ENCODE results near the gene RNF215.

RNF215 gene

DNA sequence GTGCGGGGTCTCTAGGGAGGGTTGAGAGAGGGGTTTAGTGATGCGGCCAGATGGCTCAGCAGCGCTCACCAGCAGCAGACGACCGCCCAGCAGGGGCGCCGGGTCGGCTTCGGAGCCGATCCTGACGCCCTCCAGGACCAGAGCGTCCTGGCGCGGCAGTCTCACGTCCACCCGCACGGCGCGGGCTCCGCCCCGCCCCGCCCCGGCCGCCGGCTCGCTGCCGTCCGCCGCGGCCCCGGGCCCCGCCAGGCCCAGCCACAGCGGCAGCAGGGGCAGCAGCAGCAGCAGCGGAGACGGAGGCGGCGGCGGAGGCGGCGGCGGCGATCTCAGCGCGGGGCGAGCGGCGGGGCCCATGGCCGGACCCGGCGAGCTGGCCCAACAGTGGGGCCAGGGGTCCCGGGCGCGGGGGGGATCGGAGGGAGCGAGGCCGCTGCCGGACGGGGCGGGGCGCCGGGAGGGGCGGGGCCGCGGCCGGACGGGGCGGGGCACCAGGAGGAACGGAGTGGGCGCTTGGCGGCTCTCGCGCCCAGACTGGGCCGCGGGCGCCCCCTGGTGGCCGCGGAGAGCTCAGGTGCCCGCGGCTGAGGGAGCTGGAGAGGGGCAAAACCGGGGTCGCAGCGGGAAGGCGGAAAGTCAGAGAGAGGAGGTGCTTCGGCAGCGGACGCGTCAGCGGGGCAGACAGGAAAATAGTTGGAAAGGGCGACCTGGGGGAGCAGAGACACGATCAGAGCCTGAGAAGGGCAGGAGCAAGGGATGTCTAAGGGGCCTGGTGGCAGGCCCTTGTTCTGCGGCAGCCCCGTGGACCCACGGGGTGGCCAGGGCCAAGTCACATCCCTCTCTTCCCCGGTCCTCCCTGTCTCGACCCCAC is at the start of gene RNF215:
RNF215 (minus strand) TSS at position 452 of the 868 bp plus-strand sequence; CDS start at position 354, 98 bp downstream.
- DNase-seq (ENCODE audit: low read depth in 2 of 2) = peak; percentile 67 to 70

GRCh38 chr22:30436196-30436595 is 49.0 kb upstream of the RNF215 start:
- no peak for DNase-seq (ENCODE audit: low read depth in 2 of 2)

DNA sequence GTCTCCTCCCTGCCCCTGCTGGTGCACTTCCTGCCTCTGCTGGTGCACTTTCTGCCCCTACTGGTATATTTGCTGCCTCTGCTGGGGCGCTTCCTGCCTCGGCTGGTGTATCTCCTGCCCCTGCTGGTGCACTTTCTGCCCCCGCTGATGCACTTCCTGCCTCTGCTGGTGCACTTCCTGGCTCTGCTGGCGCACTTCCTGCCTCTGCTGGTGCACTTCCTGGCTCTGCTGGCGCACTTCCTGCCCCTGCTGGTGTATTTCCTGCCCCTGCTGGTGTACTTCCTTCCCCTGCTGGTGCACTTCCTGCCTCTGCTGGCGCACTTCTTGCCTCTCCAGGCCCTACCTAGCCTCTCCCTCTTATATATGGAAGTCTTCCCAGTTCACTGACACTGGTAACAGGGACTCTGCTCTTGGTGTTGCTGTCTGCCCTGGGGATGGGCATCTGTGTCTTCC is 48.5 kb upstream of the RNF215 start:
- peak; percentile 46 to 67 for DNase-seq (ENCODE audit: low read depth in 2 of 2)

DNA sequence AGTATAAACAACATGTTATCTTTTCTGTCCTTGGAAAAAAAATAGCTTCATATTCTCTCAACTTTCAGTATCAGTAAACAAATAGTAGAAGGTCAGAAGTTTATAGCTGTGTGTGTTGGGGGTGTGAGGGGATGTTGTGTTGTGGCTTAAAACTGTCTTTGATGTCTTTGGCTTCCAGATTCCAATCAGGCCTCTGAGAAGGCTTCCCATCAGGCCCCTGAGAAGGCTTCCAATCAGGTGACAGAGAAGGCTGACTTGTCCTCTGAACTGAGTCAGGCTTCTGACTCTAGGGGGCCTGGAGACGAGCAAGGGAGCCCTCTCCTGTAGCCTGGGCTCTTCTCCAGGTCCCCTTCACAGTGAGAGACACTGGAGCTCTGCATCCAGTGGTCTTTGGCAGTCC is 47.6 kb upstream of the RNF215 start:
- no peak for DNase-seq (ENCODE audit: low read depth in 2 of 2)

DNA sequence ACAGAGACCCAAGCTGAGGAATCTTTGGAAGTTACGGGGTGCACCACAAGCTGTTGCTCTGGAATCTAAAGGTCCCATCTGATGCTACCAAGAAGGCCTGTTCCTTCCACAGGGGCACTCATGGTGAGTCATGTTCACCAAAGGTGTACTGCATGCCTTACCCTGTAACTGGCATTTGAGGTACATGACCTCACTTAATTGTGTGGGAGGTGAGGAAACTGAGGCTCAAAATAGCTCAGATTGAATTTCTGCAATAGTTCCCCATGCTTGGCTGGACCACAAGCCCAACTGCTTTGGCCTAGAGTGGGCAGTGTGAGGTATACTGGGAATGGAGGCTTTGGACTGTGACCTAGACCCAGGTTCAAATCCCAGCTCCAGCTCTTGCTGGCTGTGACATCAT is 46.6 kb upstream of the RNF215 start:
- DNase-seq (ENCODE audit: low read depth in 2 of 2) = no peak

GRCh38 chr22:30433227-30433626 is 46.0 kb upstream of the RNF215 start:
- no peak for DNase-seq (ENCODE audit: low read depth in 2 of 2)

- no peak for DNase-seq (ENCODE audit: low read depth in 2 of 2)
Measured at GRCh38 chr22:30432520-30432919, 45.3 kb upstream of the RNF215 start.

GRCh38 chr22:30432096-30432495 is 44.9 kb upstream of the RNF215 start:
- DNase-seq (ENCODE audit: low read depth in 2 of 2) = no peak

DNA sequence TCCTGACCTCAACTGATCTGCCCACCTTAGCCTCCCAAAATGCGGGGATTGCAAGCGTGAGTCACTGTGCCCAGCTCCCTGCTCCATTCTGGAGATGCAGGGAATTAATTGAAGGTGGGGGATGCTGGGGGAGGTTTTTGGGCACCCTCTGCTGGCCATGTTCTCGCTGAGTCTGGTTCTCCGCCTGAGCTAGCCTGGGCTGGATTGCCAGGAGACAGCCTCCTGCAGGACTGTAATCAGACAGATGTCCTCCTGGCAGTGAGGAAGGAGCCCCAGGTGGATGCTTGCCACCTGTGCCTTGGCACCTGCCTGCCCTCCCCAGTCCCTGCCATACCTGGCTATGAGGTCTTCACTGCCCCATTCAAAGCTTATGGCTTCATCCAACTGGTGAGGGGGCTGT is 43.7 kb upstream of the RNF215 start:
- DNase-seq (ENCODE audit: low read depth in 2 of 2) = no peak

DNA sequence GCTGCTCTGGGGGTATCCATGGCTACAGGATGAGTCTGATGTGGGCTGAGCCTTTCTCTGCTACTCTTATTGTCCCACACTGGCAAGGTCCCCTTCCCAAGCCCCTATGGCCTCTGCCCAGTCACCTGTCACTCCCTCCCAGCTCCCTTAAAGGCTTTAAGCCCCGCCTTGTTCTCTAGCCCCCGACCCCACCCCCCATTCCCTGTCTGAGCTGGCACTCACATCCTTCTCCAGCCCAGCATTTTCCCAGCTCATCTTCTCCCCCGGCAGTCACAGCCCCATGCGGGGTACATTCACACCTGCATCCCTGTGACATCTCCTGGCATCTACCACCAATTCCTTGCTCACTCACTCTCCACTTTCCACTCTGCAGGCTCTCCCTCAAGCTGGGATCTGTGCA is 42.7 kb upstream of the RNF215 start:
- DNase-seq (ENCODE audit: low read depth in 2 of 2) = no peak

DNA sequence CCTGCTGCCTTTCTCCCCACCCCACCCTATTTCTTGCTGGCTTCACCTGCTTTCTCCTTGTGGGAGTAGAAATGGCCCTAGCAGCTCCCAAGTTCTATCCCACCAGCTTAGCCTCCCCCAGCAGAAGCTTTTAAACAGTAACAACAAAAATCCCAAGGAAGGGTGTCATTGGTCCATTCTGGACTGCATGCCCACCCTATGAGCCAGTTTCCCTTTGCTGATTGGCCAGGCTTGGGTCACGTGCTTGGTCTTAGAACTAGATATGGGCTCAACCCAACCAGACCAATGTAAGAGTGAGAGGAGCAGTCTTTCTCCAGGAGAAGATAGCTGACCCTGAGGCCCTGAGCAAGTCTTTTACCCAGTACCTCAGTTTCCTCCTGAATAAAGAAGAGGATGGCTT is 40.7 kb upstream of the RNF215 start:
- no peak for DNase-seq (ENCODE audit: low read depth in 2 of 2)

DNA sequence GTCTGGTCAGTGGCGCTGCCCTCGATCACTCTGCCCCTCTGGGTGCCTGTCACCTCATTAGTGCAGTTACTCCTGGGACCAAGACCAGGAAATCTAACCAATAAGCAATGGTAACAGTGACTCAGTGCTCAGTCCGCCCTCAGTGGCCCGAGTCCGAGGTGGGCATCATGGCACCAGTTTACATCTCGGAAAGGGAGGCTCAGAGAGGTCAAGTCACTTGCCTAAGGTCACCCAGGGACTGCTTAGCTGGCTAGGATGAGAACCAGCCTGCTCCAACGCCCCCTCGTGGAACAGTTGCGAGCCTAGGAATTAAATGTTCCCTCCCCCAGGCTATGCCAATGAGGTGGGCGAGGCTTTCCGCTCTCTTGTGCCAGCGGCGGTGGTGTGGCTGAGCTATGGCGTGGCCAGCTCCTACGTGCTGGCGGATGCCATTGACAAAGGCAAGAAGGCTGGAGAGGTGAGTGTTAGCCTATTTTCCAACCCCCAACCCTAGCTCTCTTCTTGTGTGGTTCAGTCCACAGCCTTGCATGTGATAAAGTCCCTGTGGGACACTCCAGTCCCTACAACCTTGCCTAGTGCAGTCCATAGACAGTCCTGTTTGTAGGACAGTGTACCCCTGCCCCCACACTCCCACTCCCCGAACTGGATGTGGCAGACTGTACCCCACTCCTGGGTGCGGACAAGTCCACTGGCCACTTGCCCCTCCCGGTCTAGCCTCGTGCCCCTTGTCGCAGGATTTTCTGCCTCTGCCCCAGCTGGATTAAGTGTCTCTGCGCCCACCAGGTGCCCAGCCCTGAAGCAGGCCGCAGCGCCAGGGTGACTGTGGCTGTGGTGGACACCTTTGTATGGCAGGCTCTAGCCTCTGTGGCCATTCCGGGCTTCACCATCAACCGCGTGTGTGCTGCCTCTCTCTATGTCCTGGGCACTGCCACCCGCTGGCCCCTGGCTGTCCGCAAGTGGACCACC is 39.5 kb upstream of the RNF215 start:
- DNase-seq (ENCODE audit: low read depth in 2 of 2) = peak; percentile 86

DNA sequence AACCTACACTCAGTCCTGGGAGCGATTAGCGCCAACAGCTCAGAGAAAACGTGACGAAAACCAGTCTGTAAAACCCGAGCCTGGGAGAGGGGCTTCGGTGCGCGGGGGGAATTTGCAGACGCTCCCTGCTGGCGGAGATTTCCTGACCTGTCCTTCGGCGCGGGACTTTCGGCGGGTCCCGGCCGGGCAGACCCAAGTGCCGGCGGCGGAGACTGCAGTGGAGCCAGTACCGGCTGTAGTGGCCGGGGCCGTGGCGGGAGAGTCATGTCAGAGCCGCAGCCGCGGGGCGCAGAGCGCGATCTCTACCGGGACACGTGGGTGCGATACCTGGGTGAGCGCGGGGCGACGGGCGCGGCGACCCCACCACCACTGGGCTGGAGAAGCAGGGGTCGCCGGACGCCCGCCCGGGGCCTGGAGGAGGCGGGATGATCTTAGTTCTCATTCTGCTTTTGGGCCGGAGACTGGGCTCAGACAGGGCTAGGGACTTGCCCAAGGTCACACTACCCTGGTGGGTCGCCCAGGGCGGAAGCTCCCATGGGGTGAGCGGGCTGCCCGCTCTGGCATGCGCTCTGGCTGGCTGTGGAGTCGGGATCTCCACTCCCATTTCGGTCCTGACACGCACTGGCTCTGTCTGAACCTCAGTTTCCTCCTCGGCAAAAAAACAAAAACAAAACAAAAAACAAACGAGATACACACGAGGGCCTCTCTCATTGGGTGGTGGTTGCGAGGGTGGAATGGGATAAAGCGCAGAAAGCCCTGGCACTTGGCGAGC is 38.6 kb upstream of the RNF215 start, which contains the start of gene MTFP1:
MTFP1 (plus strand) TSS at position 153 of the 772 bp plus-strand sequence; CDS start at position 265, 112 bp downstream.
- DNase-seq (ENCODE audit: low read depth in 2 of 2) = peak; percentile 22 to 38

- DNase-seq (ENCODE audit: low read depth in 2 of 2) = no peak
Measured at GRCh38 chr22:30425327-30425615, 38.1 kb upstream of the RNF215 start.

DNA sequence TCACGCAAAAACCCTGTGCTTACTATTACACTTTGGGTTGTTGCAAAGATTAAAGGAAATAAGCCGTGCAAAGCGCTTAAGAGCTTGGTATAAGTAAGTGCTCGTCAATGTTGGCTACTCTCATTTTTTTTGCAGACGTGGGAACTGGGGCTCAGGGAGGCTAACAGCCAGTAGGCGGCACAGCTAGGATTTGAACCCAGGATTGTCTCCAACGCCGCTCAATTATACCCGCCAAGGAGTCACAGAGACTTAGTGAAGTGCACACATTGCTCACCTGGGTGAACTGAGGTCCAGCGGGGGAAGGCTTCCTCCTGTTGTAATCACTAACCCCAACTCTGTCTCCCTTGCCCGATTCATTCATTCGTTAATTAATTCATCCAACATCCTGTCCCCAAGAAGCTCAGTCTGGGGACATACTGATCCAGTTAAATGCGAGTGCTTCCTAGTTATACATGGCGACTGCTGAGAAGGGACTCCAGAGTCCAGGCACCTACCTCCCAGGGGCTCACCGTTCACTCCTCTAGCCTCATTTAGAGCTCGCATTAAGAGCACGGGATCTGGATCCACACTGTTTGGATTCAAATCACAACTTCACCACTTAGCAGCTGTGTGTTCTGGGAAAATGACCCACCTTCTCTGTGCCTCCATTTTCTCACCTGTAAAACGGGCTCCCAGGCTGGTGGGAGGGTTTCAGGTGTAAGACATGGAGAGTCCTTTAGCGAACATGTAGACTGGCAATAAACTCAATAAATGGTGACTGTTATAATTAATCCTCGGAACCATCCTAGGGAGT is 37.5 kb upstream of the RNF215 start:
- no peak for DNase-seq (ENCODE audit: low read depth in 2 of 2)

DNA sequence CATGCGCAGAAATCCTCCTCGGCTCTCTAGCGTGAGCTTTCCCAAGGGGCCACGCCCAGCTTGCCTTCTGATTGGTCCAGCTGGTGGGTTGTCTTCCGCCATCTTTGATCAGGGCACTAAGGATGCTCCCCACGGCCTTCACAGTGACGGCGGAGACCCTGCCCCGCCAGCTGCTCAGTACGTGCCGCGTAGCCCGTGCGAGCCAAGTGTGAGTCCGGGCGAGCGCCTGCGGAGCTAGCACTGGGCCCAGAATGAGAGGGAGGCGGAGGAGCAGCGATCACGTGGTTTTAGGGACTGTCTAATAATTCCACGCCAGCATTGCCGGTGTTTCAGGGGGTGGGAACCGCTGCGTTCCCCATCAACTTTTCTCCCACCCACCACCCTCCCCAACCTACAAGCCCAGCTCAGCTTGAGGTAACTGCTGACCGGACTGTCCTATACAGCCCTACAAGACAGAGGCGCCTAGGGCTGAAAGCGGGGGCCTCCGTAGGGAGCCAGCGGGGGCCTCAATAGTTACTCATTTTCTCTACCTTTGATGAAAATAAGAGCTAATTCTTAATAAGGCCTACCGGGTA is 36.8 kb upstream of the RNF215 start:
- DNase-seq (ENCODE audit: low read depth in 2 of 2) = peak; percentile 94 to 98

- peak; percentile 49 to 60 for DNase-seq (ENCODE audit: low read depth in 2 of 2)
Measured at GRCh38 chr22:30423301-30423958, 36.2 kb upstream of the RNF215 start.

DNA sequence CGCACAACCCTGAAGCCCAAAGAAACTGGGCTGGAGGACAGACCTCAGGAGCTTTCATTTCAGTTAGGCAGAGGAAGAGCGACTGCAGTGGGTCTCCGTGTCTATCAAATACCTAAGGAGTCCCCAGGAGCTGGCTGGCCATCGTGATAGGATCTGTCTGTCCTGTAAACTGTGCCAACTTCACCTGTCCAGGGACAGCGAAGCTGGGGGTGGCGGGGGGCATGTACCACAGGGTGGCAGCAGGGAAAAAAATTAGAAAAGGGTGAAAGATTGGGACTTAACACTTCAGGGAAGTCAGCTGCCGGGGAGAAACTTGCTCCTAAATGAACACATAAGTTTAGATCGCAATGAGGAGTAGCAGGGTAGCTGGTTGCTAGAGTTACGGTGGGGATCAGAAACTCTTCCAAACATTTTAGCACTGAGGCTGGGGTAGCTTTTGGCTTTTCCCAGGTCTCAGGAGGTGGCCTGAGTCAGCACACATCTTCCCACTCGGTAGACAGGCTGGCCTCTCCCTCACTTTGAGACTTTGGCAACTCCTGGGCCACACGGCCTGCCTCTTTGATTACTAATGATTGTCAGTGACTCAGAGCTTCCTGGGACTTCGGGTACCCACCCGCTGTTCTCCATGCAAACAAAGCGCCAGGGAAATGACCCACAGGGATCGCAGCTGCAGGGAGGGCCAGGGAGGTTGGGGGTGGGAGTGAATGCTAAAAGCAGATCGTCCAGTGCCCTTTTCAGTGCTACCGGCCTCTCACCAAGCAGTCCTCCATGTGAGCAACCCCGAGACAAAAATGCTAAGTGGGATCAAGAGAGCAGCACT is 35.5 kb upstream of the RNF215 start:
- DNase-seq (ENCODE audit: low read depth in 2 of 2) = peak in 1 of 2 donors; percentile 47
